Peyer's patch (tissue), 4 donors: Measurements from ENCODE around the gene HDGFL2. TPM values are rescaled to one million over a fixed set of nuclear protein-coding genes. Genes with fewer than 3 reads are reported as not detected.

ENCODE experiments used
- DNase-seq, 3 donors: peaks; one replicate each; pipeline ENCODE4 v3.0.0-alpha.2; 2017 to 2019
- H3K27ac ChIP-seq, 4 donors: fragments of 200-600 bp; sonication (generic); one replicate each; pipeline ENCODE4 v1.5.1; 2016 to 2019
- H3K27me3 ChIP-seq, 2 donors: fragments of 200-600 bp; sonication (generic); one replicate each; pipeline ENCODE4 v1.5.1; 2019
- H3K36me3 ChIP-seq, 3 donors: fragments of 200-600 bp; sonication (generic); one replicate each; pipeline ENCODE4 v1.5.1; 2016 to 2019
- H3K4me1 ChIP-seq, 4 donors: fragments of 200-600 bp; sonication (generic); one replicate each; pipeline ENCODE4 v1.5.1; 2016 to 2019
- H3K4me3 ChIP-seq, 4 donors: fragments of 200-600 bp; sonication (generic); 1 replicate in 3 of 4; 2 replicates in 1 of 4; pipeline ENCODE4 v1.5.1; 2016 to 2019; ENCODE audit warnings: mild to moderate bottlenecking in 1 of 4
- H3K9me3 ChIP-seq, 4 donors: fragments of 200-600 bp; sonication (generic); one replicate each; pipeline ENCODE4 v1.5.1; 2016 to 2019; ENCODE audit warnings: mild to moderate bottlenecking in 1 of 4
- CTCF ChIP-seq, 6 experiments: fragments of 450-650 bp in 4 of 6; fragments of 200-600 bp in 2 of 6; sonication (generic) in 1 of 6; IDR thresholded peaks; one replicate each; pipeline ENCODE4 v1.5.1; 2017 to 2019; ENCODE audit warnings: antibody characterized with exemption in 6 of 6, mild to moderate bottlenecking in 3 of 6, moderate library complexity in 1 of 6
- POLR2A ChIP-seq, 2 donors: fragments of 450-650 bp; IDR thresholded peaks; one replicate each; pipeline ENCODE4 v1.5.1; 2017; ENCODE audit warnings: antibody characterized with exemption in 2 of 2, mild to moderate bottlenecking in 2 of 2, moderate library complexity in 2 of 2
- total RNA-seq, 4 donors: library from RNA; depleted of rRNA; stranded (reverse); fragments of >200 nt; gene quantifications; one replicate each; pipeline ENCODE4 v1.1.0, GENCODE V29; 2016

Gene HDGFL2
- total RNA-seq, 4 donors from 2014 or later, result 20.5 to 73.4 (median 28.6) TPM

GRCh38 chr19:4534836-4535658, 63.0 kb downstream of the HDGFL2 start, which contains the start of gene PLIN5:
PLIN5 (minus strand) TSS chr19:4535224; CDS start chr19:4534074, 1,150 bp downstream.
- DNase-seq, result peak; percentile 27 to 70 (median 70)
- TF ChIP-seq POLR2A (IDR thresholded peaks at IDR 0.05) (no peak), CTCF (IDR thresholded peaks at IDR 0.05) (no peak)
- Histone ChIP-seq H3K9me3 (no peaks in the 10 kb centered on the region), H3K36me3 (no peaks in the 10 kb centered on the region), H3K27ac (no peak within 1 kb of the TSS), H3K4me1 (peaks cover 0 to 9% (median 0%) of the 10 kb centered on the region in 4 donors), H3K27me3 (peaks cover 0 to 9% of the 10 kb centered on the region in 2 donors), H3K4me3 (peak within 1 kb of the TSS in 3 of 4 donors; percentile 15 to 30 (median 18))

GRCh38 chr19:4536798-4537197, 64.7 kb downstream of the HDGFL2 start:
- Histone ChIP-seq H3K4me3 (no peak overlapping the region), H3K36me3 (no peaks in the 10 kb centered on the region), H3K27me3 (peaks cover 0 to 9% of the 10 kb centered on the region in 2 donors), H3K27ac (no peak overlapping the region), H3K4me1 (peaks cover 0 to 9% (median 0%) of the 10 kb centered on the region in 4 donors), H3K9me3 (no peaks in the 10 kb centered on the region)
- no peak for TF ChIP-seq POLR2A (IDR thresholded peaks at IDR 0.05)
- no peak for TF ChIP-seq CTCF (IDR thresholded peaks at IDR 0.05)
- DNase-seq, result no peak

GRCh38 chr19:4537953-4538600, 66.0 kb downstream of the HDGFL2 start:
- no peak for TF ChIP-seq CTCF (IDR thresholded peaks at IDR 0.05)
- no peak for TF ChIP-seq POLR2A (IDR thresholded peaks at IDR 0.05)
- H3K9me3 ChIP-seq, result no peaks in the 10 kb centered on the region
- no peak overlapping the region for H3K27ac ChIP-seq
- H3K4me1 ChIP-seq, result peaks cover 0 to 9% (median 0%) of the 10 kb centered on the region in 4 donors
- H3K27me3 ChIP-seq, result peaks cover 0 to 9% of the 10 kb centered on the region in 2 donors
- peak overlapping the region in 1 of 4 donors; percentile 17 for H3K4me3 ChIP-seq
- no peak for DNase-seq
- no peaks in the 10 kb centered on the region for H3K36me3 ChIP-seq

GRCh38 chr19:4538601-4538954, 66.5 kb downstream of the HDGFL2 start:
- Histone ChIP-seq H3K27me3 (peaks cover 0 to 9% of the 10 kb centered on the region in 2 donors), H3K9me3 (no peaks in the 10 kb centered on the region), H3K27ac (no peak overlapping the region), H3K4me1 (peaks cover 0 to 9% (median 0%) of the 10 kb centered on the region in 4 donors), H3K36me3 (no peaks in the 10 kb centered on the region), H3K4me3 (peak overlapping the region in 1 of 4 donors; percentile 17)
- no peak for DNase-seq
- TF ChIP-seq POLR2A (IDR thresholded peaks at IDR 0.05) (no peak), CTCF (IDR thresholded peaks at IDR 0.05) (no peak)

GRCh38 chr19:4539169-4539692, 67.1 kb downstream of the HDGFL2 start:
- Histone ChIP-seq H3K27ac (peak overlapping the region in 1 of 4 donors; percentile 33), H3K4me1 (peaks cover 0 to 9% (median 0%) of the 10 kb centered on the region in 4 donors), H3K4me3 (peak overlapping the region in 1 of 4 donors; percentile 14), H3K36me3 (no peaks in the 10 kb centered on the region), H3K9me3 (no peaks in the 10 kb centered on the region), H3K27me3 (peaks cover 0 to 9% of the 10 kb centered on the region in 2 donors)
- DNase-seq, result no peak
- TF ChIP-seq POLR2A (IDR thresholded peaks at IDR 0.05) (no peak), CTCF (IDR thresholded peaks at IDR 0.05) (no peak)
